GM19240 (cell line): ENCODE measurements around the gene WNK1.
"Not testable (repeated sequence)": the region's sequence is repeated elsewhere in the genome, so short reads cannot be mapped to it uniquely, and the experiment has no call there.

Source experiments
- DNase-seq: peaks from one replicate; pipeline ENCODE4 v3.0.0; 2011; ENCODE audit warnings: low spot score; ENCODE audit not compliant: insufficient read length

WNK1 gene

DNA sequence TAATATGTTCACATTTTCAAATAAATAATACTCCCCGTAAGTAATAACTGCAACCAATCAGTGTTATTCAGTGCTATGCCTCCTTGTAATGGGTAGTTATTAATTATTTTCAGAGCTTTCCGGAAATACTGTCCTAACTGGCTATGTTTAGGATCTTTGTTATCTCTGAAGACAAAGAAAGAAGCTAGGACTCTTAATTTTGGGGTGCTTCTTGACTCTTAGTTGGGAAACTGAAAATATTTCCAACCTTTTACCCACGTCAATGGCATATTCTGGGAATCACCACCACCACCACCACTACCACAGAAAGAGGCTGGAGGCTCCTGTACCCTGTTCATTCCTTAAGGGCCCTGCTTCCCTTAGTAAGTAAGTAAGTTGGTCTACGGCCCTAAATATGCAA lies 158.0 kb downstream of the WNK1 start:
- no peak for DNase-seq

DNA sequence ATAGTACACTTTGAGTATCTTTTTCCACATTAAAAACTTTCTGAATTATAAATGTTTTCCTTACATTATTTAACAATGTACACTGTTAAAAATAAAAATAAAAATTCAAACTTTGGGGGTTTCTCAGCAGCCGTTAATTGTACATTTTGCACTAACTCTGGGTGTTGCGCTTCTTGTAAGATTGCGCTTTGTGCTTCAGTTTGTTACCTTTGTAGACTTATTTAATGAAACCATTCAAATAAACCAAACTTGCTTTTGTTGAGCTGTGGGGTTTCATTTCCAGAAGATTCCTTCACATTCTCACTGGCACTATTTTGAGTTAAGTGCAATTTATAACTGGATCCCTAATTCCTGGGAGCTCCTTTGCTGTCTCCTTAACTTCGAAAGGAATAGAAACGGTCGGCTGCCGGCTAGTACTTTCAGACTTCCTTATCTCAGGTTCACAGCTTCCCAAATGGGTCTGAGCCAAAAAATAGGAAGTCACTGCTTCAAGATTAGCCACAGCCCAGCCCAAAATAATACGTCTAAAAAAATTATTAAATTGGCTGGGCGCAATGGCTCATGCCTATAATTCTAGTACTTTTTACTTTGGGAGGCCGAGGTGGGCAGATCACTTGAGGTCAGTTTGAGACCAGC lies 158.9 kb downstream of the WNK1 start:
- DNase-seq: no peak

DNA sequence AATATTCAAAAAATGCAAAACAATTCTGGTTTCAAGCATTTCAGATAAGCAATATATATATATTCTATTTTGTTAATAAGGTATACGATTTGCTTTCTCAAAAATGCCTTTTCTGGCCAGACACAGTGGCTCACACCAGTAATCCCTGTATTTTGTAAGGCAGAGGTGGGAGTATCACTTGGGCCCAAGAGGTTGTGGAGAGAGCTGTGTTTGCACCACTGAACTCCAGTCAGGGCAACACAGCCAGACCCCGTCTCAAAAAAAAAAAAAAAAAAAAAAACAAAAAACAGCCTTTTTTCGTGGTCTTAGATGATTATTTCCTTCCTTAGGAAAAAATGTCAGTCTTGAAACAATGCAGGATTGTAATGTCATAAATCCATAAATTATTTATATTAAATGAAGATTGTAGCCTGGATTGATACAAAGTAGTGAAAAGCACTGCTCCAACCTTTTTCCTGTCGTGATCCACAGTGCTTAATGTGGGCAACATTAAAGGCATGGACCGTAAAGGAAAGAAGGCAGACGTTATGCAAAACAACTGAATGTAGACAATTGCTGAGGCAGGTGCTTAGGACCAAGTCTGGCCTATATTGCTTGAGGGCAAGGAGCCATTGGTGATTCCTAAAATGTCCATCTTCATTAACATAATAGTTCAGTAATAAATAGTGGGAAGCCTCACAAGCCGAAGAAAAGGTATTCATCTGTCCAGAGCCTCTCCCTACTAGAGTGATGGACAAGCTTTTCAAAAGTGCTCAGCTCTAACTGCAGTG lies 160.3 kb downstream of the WNK1 start:
- no peak for DNase-seq

DNA sequence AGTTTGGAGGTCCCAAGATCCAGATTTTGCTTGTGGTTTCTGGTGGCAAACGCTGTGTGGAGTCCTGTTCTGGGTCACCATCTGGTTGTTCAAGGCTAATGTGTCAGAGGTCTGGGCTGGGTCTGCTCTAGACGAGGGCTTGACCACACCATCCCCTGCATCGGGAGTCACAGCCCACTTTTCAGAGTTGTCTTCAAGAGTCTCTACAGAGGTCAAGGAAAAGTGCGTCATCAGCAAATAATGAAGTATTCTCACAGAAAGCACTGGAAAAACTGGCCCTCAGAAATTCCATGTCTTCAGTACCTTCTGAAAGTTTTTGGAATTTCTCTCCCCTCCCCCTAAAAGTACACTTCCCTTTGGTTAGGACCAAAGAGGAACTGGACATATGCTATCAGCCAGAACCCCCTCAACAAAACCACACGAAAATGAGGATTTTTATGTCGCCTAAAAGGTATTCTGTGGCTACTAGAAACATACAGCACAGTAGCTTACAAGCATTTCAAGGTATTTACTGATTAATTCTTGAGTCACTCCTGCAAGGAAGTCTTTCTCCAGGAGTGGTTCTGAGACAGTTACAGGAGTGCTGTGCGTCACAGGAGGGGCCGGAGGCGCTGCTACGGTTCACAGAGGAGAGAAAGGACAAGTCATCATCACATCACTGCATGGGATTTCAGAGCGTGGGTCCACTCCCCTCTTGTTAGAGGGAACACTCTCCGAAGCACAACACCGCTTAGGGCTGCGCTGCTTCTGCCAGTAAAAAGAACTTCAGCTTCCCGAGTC lies 161.7 kb downstream of the WNK1 start:
- no peak for DNase-seq

DNA sequence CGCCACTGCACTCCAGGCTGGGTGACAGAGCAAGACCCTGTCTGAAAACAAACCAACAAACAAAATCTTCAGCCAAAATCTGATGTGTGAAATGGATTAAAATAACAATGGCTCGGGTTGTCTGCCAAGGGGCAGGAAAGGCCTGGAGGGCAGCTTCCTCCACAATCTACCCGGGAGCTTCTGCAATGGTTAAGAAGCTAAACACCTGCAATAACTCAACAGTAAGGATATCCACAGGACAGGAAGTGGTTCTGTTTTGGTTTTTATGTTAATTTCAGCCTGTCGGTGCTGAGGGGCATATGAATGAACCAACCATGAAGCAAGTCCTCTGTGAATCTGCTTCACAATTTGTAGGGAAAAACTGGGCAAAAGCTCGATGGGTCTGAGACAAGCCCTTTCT lies 162.7 kb downstream of the WNK1 start:
- no peak for DNase-seq

DNA sequence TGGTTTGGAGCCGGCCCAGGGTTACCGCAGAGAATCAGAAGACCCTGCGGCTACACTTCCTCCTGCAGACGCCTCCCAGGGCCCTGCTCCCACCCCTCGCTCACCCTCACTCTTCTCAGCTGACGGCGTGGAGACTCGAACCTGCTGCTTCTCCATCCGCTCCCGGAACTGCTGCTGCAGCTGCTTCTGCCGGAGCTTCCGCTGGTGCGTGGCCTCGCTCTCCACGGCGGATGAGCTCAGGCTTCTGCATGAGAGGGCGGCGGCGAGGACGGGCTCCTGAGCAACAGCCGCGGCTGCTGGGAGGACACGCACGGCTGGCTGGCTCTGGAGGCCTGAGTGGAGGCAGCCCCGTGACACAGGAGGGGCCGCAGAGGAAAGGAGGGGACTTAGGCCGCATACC lies 163.9 kb downstream of the WNK1 start:
- DNase-seq: no peak

DNA sequence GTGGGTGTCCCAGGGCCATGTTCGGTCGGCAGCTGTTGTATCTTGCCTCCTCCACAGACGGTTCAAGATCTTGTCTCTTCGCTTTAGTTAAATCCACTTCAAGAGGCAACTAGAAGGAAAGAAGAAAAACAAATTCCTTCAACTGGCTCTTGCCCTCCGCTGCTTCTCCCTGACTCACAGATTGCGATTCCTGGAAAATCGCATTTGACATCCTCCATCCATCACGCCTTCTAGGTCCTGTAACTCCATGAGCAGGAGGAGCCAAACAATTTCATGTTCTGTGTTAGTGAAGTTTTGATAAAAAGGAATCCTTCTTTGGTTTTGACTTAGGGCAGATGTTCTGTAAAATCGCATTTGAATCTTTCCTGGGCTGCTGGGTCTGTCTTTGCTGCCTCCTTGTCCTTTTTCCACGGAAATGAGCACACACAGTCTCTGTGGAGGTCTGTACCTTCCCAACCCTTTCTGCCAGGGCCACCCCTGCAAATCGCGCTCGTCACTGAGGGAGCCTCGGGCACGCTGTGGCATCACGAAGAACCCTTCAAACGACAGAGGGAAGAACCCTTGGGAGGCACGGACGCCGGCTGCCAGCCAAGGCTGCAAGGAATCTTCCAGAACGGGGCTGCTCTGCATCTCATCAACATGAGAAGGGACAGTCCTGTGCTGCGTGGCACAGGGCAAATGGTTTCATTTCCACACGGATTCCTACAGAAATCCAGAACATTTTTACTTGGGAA lies 164.5 kb downstream of the WNK1 start:
- DNase-seq: no peak

DNA sequence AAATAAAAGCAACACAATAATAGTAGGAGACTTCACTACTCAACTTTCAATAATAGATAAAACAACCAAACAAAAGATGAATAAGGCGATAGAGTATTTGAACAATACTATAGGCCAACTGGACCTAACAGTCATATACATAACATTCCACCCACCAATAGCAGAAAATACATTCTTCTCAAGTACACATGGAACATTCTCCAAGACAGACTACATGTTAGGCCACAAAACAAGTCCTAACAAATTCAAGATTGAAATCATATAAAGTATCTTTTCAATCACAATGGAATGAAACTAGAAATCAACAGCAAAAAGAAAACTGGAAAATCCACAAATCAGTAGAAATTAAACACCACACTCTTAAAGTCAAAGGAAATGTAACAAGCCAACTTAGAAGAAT lies 168.3 kb downstream of the WNK1 start:
- DNase-seq: no peak

DNA sequence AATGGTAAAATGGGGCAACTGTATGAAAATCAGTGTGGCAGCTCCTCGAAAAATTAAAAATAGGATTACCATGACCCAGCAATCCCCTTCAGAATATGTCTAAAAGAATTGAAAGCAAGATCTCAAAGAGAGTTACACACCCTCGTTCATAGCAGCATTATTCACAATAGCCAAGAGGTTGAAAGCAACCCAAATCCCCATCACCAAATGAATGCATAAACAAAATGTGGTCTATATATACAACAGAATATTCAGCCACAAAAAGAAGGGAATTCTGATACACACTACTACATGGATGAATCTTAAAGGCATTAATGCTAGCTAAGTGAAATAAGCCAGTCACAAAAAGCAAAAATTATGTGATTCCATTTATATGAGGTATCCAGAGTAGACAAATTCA lies 169.9 kb downstream of the WNK1 start:
- DNase-seq: no peak

DNA sequence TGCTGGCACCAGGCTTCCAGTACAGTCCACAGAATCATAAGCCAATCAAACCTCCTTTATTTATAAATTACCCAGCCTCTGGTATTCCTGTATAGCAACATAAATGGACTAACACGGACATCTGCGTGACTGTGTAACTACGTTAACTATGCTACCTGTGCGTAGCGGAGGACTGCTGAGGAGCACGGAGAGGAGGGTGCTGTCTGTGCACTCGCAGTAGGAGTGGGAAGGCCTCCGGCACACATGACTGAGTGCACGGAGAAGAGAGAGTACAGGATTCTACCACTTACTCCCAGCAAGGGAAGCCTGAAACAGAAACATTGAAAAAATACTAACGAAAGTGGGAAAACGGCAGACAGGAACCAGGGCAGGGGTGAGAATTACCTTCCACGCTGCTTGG lies 174.3 kb downstream of the WNK1 start:
- DNase-seq: no peak

DNA sequence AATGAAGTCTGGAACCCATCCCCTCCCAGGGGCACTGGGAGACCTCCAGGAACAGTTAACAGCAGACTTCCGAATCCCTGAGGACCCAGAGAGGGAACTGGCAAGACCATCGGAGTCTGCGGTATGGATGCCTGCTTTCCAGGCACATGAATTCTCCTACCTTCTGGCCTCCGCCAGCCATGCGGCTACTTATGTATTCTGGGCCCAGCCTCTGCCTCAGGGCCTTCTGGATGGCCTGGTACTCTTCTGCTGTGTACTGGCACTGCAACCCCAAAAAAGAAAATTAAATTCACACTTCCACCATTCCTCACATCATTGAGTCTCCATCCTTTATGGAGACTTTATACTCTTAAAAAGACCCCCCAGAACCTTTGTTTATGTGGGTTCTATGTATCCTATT lies 178.7 kb downstream of the WNK1 start:
- no peak for DNase-seq

DNA sequence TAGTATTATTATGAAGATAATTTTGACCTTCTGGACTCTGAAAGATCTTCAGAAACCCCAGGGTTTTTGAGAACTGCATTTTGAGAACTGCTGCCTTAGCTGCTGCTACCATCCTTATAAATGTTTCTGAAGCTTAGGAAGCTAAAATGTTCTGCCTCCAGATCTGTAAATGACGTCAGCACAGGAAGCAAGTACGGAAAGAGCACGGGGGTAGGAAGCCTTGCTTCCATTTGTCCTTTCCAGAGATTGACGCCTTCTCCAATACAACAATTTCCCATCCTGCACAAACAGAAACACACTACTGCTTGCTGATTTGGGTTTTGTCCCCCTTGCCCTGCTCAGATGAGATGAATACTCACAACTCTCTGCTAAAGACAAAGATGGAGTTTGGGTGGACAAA lies 179.2 kb downstream of the WNK1 start:
- DNase-seq: no peak

DNA sequence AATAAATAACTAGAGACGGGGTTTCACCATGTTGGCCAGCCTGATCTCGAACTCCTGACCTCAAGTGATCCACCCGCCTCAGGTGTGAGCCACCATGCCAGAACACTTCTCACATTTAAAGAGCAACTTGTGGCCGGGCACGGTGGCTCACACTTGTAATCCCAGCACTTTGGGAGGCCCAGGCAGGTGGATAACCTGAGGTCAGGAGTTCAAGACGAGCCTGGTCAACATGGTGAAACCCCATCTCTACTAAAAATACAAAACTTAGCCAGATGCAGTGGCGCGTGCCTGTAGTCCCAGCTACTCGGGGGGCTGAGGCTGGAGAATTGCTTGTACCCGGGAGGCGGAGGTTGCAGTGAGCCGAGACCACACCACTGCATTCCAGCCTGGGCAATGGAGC lies 183.5 kb downstream of the WNK1 start:
- DNase-seq: not testable (repeated sequence)

DNA sequence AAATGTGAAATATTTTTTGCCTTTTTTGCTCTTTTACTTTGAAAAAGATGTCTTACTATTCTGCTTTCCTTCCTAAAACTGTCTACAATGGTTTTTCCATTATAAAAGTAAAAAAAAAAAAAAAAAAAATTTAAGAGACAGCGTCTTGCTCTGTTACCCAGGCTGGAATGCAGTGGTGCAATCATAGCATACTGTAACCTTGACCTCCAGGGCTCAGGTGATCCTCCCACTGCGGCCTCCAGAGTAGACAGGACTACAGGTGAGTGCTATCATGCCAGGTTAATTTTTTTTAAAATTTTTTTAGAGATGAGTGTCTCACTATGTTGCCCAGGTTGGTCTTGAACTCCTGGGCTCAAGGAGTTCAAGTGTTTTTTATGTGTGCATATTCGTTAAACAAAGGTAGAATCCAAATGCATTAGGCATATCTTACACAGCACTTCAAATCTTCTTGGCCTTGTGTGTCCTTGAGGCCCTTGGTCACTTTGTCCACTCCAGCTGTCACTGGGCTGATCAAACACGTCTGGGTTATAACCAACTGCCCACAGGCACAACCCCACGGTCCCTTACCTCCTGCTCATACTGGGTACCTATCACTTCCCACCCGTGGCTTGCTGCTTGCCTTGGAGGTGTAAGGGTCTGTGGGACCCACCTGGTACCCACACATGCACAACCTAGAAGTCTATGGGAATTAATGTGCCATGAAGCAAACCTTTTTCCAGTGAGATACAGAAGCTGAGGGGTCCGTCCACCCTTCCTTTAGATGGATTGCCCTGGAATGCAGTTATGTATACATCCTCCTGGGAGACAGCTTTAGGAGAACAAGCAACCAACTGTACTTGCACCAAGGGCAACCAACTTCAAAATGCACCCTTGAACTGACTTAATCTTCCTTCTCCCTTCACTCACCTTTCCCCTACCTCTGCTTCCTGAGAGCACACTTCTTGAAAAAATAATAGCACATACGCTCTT lies 184.3 kb downstream of the WNK1 start:
- no peak for DNase-seq

DNA sequence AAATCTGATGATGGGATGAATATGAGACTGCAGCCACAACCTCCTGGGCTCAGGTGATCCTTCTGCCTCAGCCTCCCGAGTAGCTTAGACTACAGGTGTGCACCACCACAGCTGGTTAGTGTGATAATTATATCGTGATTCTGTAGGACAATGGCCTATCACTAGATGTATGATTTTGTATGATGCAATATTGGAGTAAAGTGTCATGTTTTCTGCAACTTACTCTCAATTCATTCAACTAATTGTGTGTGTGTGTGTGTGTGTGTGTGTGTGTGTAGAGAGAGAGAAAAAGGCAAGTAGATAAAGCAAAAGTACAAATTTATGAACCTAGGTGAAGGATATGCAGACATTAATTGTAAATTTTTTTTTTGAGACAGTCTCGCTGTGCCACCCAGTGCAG lies 186.4 kb downstream of the WNK1 start:
- DNase-seq: no peak

DNA sequence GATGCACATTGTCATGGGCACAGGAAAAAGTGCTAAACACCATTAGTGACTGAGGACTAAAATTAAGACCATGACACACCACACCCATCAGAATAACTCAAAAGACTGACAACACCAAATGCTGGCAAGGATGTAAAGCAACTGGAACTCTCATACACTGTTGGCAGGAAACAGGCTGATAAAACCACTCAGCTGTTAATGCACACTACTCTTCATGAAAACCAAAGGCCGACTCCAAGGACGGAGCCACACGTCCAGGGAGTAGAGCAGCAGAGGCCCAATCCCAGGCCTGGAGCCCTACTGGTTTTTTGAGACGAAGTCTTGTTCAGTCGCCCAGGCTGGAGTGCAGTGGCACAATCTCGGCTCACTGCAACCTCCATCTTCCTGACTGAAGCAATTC lies 190.7 kb downstream of the WNK1 start:
- DNase-seq: no peak

DNA sequence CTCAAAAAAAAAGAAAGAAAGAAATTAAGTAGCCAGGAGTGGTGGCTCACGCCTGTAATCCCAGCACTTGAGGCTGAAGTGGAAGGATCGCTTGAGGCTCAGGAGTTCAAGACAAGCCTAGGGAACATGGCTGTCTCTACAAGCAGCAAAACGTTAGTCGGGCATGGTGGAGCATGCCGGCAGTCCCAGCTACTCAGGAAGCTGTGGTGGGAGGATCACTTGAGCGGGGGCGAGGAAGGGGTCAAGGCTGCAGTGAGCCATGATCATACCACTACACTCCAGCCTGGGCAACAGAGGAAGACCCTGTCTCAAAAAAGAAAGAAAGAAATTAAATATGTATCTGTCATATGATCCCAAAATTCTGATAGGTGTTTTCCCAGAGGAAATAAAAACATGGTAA lies 191.8 kb downstream of the WNK1 start:
- no peak for DNase-seq

DNA sequence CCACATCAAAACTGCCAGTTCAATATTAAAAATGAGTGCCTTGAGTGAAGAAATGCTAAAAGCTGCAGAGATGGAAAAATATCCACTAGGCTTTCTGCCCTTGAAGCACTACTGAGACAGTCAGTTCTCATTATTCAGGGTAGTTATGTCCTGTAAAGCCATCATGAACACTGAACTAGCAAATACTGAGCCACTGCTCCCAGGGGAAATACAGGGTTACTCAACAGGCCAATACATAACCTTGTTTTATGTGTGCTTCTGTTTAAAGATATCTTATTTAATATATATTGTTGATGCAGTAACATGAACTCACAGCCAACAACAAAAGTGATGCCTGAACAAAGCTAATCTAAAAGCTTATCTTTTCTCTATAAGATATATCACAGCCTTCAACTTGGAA lies 193.8 kb downstream of the WNK1 start:
- no peak for DNase-seq

DNA sequence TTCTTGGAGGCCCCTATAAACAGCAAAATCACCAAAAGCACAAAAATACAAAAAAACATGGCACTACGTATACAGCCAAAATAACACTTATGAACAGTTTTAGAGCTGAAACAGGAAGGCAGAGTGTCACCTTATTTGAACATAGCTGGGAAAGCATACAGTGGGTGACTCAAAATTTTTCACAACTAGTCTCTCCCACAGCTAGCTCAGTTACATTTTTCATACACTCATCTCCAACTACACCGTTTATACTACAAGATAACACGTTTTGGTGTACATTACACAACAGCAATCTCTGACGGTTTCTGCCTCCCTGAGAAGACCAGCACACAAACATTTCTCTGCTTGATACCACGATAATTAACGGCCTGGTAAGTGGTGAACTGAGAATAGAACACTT lies 194.3 kb downstream of the WNK1 start:
- DNase-seq: no peak

DNA sequence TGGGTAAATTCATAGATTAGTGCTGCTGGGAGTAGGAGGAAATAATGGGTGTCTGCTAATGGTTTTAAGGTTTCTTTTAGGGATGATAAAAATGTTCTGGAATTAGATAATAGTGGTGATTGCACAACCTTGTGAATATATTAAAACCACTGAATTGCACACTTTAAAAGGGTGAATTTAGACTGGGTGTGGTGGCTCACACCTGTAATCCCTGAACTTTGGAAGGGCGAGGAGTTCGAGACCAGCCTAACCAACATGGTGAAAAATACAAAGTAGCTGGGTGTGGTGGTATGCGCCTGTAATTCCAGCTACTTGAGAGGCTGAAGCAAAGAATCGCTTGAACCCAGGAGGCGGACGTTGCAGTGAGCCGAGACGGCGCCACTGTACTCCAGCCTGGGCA lies 195.9 kb downstream of the WNK1 start:
- DNase-seq: no peak
